Skeletal muscle cell (primary cell): Measurements from ENCODE around the gene TRPC4AP.
A peak's percentile ranks its signal among the peaks of the same experiment; 100 is the strongest.
"Not testable (repeated sequence)": the region's sequence is repeated elsewhere in the genome, so short reads cannot be mapped to it uniquely, and the experiment has no call there.

ENCODE experiments used
- DNase-seq: peaks from one replicate; pipeline ENCODE4 v3.0.0-alpha.2; 2010; ENCODE audit warnings: low read depth
- H3K4me3 ChIP-seq: 2 replicates; pipeline ENCODE4 v1.5.1; 2011; ENCODE audit warnings: low read depth, mild to moderate bottlenecking, control low read depth, low read length, moderate library complexity

TRPC4AP gene

DNA sequence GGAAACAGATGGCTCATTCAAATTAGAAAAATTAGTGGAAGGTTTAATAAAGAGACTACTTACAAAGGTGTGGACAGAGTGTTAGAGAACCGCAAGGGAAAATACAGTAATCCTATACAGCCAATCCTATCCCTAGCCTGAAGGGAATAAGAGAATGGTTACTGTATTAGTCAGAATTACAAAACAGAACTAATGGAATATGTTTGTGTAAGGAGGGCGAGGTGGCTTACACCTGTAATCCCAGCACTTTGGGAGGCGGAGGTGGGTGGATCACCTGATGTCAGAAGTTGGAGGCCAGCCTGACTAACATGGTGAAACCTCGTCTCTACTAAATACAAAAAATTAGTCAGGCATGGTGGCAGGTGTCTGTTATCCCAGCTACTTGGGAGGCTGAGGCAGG, 16.3 kb upstream of the TRPC4AP start:
- DNase-seq: no peak
- no peak overlapping the region for H3K4me3 ChIP-seq

DNA sequence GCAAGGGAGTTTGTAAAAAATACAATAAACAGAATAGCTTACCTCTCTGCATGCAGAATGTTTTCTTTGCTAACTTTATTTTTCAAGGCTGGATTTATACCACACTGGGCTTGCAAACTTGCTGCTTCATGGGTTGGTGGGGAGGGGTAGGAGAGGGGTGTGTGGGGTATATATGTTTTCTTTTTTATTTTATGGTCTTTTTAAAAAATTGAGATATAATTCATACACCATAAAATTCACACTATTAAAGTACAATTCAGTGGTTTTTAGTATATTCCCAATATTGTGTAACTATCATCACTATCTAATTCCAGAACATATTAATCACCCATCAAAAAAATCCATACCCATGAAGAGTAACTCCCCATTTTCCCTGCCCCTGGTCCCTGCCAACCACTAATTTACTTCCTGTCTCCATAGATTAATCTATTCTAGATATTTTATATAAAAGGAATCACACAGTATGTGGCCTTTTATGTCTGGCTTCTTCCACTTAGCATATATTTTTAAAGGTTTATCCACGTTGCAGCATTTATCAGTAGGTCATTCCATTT, 14.3 kb upstream of the TRPC4AP start:
- no peak overlapping the region for H3K4me3 ChIP-seq
- no peak for DNase-seq

DNA sequence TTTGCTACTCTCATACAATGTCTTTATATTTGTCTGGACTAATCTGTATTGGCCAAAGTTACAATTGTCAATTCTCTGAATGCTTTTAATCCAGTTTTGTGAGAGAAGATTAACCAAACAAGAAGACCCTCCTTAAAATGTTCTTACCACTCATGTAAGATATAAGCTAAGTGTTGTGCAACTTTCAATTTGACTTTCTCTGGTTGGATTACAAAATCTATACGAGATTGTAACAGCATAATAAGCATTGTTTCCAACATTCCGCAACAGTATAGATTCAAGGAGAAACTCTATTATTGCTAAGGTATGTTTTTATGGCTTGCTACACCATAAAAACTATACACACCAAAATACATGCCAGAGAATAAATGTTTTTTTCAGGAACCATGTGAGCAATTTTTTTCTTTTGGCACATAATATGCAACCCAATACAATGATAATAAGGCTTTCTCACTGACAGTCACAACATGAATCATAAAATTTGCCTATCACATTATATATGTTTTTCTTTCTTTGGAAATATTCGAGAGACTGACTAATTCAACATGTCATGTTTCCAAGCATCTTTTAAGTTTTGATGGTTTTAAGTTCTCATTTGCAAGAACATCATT, 12.2 kb upstream of the TRPC4AP start:
- DNase-seq: no peak

DNA sequence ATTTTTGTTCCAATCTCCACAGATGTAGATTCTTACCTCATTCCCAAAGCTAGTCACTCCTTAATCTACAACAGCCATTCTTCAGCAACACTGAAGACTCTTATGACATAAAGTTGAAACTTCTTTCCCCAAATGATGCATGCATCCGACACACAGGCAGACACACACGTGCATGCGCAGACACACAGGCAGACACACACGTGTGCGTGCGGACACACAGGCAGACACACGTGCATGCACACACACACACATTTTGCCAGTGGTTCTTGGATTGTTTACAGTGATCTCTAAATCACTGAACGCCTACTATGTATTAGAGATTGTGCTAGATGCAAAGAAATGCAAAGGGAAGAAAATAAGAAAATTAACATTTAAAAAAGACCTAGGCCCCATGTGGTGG, 9.0 kb upstream of the TRPC4AP start:
- no peak overlapping the region for H3K4me3 ChIP-seq
- no peak for DNase-seq

More for the DNA sequence above, 12.2 kb upstream of the TRPC4AP start:
- H3K4me3 ChIP-seq: no peak overlapping the region

DNA sequence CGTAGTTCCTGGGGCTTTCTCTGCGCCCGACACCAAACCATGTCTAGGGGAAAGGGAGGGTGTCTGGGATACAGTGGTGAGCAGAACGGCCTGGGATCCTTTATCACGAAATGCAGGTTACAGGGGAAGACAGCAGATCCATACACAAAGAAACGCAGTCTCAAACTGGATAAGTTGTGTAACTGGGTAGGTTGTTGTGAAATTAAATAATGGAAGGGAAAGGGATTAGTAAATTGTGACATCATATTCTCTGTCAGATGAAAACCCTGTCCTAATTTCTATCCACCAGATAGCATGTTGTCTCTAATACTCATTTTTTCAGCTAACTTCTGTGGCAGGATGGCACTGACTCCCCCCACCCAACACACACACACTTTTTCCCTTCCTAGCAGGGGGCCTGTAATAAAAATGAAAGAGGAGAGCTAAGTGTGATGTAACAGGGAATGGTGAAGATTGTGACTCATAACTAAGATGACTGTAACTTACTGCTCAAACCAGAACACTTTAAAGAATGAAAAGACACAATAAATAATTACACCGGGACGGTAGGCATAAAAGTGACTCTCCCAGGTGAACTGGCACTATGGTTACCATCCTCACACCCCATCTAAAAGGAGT, 769 bp upstream of the TRPC4AP start:
- H3K4me3 ChIP-seq: peak overlapping the region; percentile 90
- peak; percentile 64 for DNase-seq

DNA sequence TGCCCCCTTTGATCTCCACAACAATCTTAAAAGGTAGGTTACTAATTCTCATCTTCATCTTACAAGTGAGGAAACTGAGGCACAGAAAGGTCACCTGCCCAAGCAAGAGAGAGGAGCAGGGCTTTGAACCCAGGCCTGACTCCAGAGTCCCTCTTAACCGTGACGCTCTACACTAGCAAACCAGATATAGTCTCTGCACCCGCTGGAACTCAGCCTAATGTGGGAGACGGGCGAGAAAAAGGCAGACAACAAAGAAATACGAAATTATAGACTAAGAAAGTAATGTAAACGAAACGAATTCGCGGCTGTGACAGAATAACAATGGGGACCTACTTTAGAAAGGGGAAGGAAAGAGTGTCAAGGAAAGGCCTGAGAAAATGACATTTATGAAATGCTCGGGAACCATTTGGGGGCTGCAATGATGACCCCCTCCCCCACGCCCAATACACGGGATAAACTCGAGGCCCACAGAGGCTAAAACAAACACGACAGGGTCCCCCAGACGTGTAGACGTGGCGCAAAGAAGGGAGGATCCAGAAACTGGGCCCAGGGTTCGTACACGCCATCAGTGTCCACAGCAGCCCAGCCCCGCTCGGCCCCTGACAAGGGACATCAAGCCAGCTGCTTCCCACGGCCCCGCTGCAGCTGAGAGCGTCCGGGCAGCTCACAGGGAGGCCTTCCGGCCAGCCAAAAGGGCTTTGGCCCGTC, 637 bp downstream of the TRPC4AP start:
- H3K4me3 ChIP-seq: peak overlapping the region; percentile 90
- DNase-seq: no peak

DNA sequence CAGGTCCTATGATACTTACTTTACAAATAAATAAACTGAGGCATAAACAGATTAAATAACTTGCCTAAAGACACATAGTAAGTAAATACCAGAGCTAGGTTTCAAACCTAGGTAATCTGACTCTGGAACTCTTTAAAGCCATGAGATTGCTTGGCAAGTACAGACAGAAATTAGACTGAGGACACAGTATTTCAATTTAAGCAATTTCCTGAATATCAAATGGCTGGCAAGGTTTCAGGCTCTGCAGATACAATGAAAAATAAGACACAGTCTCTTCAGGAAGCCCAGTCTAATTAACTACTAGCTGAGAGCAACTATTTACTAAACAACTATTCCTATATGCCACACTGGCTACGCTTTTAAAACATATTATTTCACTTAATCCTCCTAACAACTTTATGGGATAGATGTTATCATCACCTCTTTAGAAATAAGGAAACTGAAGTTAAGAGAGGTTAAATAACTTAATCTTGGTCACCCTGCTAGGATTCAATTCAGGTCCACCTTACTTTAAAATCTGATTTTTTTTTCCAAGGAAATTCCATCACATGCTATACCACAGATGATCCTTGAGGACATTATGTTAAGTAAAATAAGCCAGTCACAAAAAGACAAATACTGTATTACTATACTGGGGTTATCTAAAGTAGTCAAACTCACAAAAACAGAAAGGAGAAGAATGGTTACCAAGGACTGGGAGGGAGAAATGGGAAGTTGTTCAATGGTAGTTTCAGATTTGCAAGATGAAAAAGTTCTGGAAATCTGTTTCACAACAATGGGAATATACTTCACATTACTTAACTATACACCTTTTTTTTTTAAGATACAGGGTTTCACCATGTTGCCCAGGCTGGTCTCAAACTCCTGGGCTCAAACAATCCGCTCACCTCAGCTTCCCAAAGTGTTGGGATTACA, 4.1 kb downstream of the TRPC4AP start:
- DNase-seq: no peak
- H3K4me3 ChIP-seq: no peak overlapping the region

DNA sequence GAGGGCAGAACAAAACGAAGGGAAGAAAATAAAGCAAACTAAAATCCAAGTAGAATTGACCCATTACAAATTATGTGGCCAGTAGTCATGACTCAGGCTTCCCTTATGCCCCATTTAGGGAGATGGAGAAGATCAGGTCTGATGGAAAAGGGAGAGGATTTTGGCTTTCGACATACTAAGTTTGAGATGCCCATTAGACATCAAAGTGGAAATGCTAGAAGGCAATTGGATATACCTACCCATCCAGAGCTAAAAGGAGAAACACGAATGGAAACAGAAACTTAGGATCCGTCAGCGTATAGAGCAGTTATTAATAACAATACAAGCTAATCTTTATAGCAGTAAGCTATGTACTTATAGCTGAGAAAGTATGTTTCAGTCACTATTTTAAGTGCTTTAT, 4.8 kb downstream of the TRPC4AP start:
- no peak overlapping the region for H3K4me3 ChIP-seq
- no peak for DNase-seq

DNA sequence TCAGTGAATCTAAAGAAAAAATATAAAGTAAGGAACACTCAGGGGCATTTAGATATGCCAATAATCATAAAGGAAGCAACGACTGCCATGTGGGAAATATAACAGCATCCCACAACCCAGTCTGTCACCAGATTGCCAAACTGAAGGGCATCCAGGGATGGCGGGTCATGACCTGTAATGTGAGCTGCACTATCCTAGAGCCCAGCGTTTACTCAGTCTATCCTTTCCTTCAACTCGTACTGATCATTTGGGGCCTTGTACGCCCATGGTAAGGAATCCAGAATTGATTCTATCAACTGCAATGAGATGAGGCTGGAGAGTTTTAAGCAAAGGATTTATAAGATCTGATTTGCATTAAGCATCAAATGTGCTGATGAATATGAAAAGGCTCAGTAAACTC, 5.3 kb downstream of the TRPC4AP start:
- no peak for DNase-seq
- no peak overlapping the region for H3K4me3 ChIP-seq

DNA sequence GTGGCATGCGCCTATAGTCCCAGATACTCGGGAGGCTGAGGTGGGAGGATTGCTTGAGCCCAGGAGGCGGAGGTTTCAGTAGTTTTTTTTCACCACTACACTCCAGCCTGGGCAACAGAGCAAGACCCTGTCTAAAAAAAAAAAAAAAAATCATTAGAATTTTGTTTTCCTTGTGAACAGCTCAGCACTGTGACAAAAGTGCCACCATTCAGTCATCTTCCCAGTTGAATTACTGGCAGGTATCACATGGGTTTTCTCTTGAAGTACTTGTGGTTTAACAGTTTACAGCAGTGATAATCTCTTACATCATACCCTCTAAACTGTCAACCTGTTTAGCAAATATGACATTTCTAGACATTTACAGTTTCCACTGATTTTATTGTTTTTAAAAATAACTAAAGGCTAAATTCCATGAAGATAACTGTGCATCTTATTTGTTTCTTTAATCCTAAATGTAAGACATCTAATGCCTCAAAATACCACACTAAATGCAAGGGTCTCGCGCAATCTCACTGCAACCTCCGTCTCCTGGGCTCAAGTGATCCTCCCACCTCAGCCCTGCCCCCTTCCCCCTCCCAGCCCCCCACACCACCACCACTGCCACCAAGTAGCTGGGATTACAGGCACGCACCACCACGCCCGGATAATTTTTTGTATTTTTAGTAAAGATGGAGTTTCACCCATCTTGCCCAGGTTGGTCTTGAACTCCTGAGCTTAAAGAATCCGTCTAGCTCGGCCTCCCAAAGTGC, 7.0 kb downstream of the TRPC4AP start:
- no peak for DNase-seq
- H3K4me3 ChIP-seq: no peak overlapping the region

DNA sequence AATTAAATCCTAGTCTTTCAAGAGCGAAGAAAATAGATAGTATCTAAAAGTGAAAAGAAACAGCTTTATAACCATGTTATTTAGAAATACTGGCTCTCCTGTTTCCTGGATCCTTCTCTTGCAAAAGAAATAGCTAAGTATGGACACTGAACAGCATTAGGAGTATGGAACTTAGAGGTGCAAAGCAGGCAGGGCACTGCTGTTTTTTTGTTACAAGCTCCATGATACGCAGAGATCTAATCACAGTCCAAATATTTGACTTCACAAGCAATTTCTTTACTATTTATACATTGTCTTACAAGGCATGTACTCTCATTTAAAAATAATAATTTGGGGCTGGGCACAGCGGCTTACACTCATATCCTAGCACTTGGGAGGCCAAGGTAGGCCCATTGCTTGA, 7.6 kb downstream of the TRPC4AP start:
- no peak for DNase-seq
- no peak overlapping the region for H3K4me3 ChIP-seq

DNA sequence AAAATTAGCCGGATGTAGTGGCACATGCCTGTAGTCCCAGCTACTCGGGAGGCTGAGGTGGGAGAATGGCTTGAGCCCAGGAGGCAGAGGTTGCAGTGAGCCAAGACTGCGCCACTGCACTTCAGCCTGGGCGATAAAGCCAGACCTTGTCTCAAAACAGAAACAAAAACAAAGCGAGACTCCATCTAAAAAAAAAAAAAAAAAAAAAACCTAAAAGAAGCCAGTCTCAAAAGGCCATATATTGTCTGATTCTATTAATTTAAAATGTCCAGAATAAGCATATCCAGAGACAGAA, 12.3 kb downstream of the TRPC4AP start:
- H3K4me3 ChIP-seq, DNase-seq: not testable (repeated sequence)

DNA sequence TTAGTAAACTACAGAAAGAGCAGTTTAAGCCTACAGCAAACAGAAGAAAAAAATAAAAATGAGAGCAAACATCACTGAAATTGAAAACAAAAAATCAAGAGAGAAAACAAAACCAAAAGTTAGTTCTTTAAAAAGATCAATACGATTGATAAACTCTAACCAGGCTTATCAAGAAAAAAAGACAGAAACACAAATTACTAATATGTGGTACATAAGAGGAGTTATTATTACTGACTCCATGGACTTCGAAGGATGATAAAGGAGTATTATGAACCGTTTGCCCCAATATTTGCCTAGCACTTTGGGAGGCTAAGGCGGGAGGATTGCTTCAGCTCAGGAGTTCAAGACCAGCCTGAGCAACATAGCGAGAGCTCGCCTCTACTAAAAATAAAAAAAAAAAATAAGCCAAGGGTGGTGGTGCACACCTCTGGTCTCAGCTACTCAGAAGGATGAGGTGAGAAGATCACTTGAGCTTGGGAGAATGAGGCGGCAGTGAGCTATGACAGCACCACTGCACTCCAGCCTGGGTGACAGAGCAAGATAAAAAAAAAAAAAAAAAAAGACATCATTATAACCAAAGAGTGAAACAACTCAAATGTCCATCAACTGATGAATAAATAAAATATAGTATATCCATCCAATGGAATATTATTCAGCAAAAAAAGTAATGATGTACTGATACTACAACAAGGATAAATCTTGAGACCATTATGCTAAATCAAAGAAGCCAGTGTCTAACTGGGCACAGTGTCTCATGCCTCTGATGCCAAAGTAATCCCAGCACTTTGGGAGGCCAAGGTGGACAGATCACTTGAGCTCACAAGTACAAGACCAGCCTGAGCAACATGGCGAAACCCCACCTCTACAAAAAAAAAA, 12.9 kb downstream of the TRPC4AP start:
- DNase-seq: no peak
- no peak overlapping the region for H3K4me3 ChIP-seq

DNA sequence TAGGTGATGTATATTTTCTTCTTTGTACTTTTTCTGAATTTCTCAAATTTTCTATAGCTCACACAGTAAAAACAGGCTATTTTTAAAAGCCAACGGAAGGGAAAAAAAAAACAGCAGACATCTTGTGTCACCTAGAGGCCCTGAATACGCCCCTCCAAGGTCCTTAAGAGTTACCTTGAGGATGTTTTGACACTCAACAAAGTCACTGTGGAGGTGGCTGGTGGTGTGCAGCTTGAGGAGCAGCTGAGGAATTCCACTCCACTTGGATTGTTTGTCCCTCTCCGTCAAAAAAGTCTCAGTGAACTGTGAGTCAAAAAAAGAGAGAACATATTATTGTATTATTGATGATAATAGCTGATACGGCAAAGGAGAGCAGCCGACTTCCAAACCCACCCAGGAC, 14.7 kb downstream of the TRPC4AP start:
- no peak for DNase-seq
- no peak overlapping the region for H3K4me3 ChIP-seq

DNA sequence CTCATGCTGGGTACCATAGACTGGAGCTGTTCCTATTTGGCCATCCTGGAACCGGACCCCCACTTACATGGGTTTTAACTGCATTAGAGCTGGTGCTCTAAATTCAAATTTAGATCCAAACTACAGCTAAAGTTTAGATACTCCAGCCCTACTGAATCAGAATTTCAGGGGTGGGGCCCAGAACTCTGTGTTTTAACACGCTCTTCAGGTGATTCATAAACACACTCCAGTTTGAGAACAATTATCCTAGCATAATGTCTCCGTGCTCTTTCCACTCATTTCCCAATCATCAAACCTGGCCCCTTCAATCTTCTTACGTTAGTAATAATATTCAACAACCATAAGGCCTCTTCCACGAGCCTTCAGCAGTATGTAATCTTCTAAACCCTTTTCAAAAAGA, 15.3 kb downstream of the TRPC4AP start:
- no peak for DNase-seq

DNA sequence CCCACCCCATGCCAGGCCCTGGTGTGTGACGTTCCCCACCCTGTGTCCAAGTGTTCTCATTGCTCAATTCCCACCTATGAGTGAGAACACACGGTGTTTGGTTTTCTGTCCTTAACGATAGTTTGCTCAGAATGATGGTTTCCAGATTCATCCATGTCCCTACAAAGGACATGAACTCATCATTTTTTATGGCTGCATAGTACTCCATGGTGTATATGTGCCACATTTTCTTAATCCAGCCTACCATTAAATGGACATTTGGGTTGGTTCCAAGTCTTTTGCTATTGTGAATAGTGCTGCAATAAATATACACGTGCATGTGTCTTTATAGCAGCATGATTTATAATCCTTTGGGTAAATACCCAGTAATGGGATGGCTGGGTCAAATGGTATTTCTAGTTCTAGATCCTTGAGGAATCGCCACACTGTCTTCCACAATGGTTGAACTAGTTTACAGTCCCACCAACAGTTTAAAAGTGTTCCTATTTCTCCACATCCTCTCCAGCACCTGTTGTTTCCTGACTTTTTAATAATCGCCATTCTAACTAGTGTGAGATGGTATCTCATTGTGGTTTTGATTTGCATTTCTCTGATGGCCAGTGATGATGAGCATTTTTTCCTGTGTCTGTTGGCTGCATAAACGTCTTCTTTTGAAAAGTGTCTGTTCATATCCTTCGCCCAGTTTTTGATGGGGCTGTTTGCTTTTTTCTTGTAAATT, 21.0 kb downstream of the TRPC4AP start:
- not testable (repeated sequence) for H3K4me3 ChIP-seq, DNase-seq

More for the DNA sequence above, 15.3 kb downstream of the TRPC4AP start:
- H3K4me3 ChIP-seq: no peak overlapping the region

DNA sequence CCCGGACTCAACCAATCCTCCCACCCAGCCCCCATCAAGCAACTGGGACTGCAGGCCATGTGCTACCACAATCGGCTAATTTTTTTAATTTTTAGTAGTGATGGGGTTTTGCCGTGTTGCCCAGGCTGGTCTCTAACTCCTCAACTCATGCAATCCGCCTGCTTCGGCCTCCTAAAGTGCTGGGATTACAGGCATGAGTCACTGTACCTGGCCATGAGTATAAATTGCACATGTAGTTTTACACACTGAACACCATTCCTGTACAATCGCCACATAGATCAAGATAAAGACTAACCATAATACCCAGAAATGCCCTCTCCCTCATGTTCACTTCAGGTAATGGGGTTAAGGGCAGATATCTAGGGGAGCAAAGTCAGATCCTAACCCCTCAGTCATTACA, 26.4 kb downstream of the TRPC4AP start:
- no peak for DNase-seq
- H3K4me3 ChIP-seq: no peak overlapping the region

DNA sequence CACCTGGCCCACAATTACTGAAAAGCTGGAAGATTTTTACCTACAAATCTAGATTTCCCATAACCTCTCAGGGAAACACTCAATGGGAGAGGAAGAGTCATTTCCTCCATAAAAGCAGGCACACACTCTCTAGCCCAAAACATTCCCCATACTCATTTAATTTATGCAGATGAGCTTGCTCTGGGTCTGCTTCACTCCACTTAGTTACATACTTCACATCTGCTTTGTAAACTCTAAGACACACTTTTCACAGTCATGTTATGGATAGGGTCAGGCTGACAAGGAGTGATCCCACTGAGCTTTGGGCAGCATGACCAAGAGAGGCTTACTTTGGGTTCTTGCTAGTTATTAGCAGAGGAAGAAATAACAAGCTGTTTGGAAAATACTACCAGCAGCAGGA, 27.4 kb downstream of the TRPC4AP start:
- H3K4me3 ChIP-seq: no peak overlapping the region
- DNase-seq: no peak
